HCT116 (cell line): Measurements from ENCODE around the gene CXXC5. TPM values are rescaled to one million over a fixed set of nuclear protein-coding genes. Genes with fewer than 3 reads are reported as not detected.
"Not testable (repeated sequence)": the region's sequence is repeated elsewhere in the genome, so short reads cannot be mapped to it uniquely, and the experiment has no call there.

Experiments used
- ATAC-seq: fragments of 200-7000 bp; cut with Tn5 transposase; 2 replicates; pipeline ENCODE4 v1.9.1; 2020; ENCODE audit warnings: mild to moderate bottlenecking, moderate library complexity
- BruUV-seq: library from RNA; stranded (reverse); fragments of 400-500 nt; replicated peaks from 2 replicates; lab custom pipeline; 2021; lab: Mats Ljungman, UMichigan
- CTCF ChIA-PET: fragments of 300-600 bp; sonication (Branson Sonifier 250); formaldehyde crosslinking; loops from one replicate; lab custom pipeline; 2021; ENCODE audit warnings: antibody characterized with exemption; lab: Charles Lee
- POLR2A ChIA-PET: fragments of 300-600, 350-600 bp; sonication (Branson Sonifier 250); formaldehyde crosslinking; loops from one replicate; lab custom pipeline; 2021; ENCODE audit warnings: antibody characterized with exemption; lab: Charles Lee
- RAD21 ChIA-PET, 2 experiments: fragments of 300-600 bp; sonication (Branson Sonifier 250); formaldehyde crosslinking; loops; one replicate each; lab custom pipeline; 2023; ENCODE audit warnings: low total read pairs in 2 of 2; ENCODE audit not compliant: uncharacterized antibody in 2 of 2, unreplicated experiment in 2 of 2, low non-redundant PET in 1 of 2; lab: Charles Lee
- DNase-seq: peaks from one replicate; pipeline ENCODE4 v3.0.0-alpha.2; 2010; ENCODE audit warnings: low read depth, low spot score
- H2AFZ ChIP-seq: fragments of 200-600 bp; shearing (Covaris generic), sonication (generic); 2 replicates; pipeline ENCODE4 v1.6.1; 2017; ENCODE audit warnings: low read depth, mixed run types, mixed read lengths, antibody characterized with exemption, low read length; ENCODE audit not compliant: poor library complexity, severe bottlenecking
- H3K27ac ChIP-seq: 2 replicates; pipeline ENCODE4 v1.5.1; 2012; ENCODE audit warnings: low read depth, low read length
- H3K27me3 ChIP-seq: fragments of 200-600 bp; sonication (generic); 2 replicates; pipeline ENCODE4 v1.6.1; 2016; ENCODE audit warnings: mixed run types, low read length, mixed read lengths; ENCODE audit not compliant: insufficient read depth
- H3K36me3 ChIP-seq, 2 experiments: fragments of 200-500 bp in 1 of 2; fragments of 200-600 bp in 1 of 2; sonication (Bioruptor generic) in 1 of 2; sonication (generic) in 1 of 2; 2 replicates each; pipeline versions ENCODE4 v1.5.1 to v1.6.1; 2014 to 2016; ENCODE audit warnings: low read length in 2 of 2, inconsistent platforms in 1 of 2, mixed read lengths in 1 of 2, mixed run types in 1 of 2; ENCODE audit not compliant: insufficient read depth in 2 of 2, control insufficient read depth in 1 of 2
- H3K4me1 ChIP-seq, 2 experiments: fragments of 200-600 bp in 1 of 2; sonication (generic) in 1 of 2; 2 replicates each; pipeline versions ENCODE4 v1.5.1 to v1.6.1; 2012 to 2017; ENCODE audit warnings: low read length in 2 of 2, inconsistent platforms in 1 of 2, mild to moderate bottlenecking in 1 of 2, mixed read lengths in 1 of 2, mixed run types in 1 of 2, moderate library complexity in 1 of 2; ENCODE audit not compliant: insufficient read depth in 2 of 2, control insufficient read depth in 1 of 2
- H3K4me2 ChIP-seq: fragments of 200-600 bp; sonication (generic); 2 replicates; pipeline ENCODE4 v1.6.1; 2017; ENCODE audit warnings: mixed run types, low read length, mixed read lengths
- H3K4me3 ChIP-seq, 2 experiments: fragments of 200-600 bp in 1 of 2; sonication (generic) in 1 of 2; replicated peaks in 1 of 2; 2 replicates each; pipeline ENCODE4 v1.5.1; 2011 to 2016; ENCODE audit warnings: low read length in 2 of 2, control low read depth in 1 of 2, low read depth in 1 of 2, mild to moderate bottlenecking in 1 of 2, mixed read lengths in 1 of 2, mixed run types in 1 of 2
- H3K79me2 ChIP-seq: fragments of 200-600 bp; sonication (generic); 2 replicates; pipeline ENCODE4 v1.6.1; 2017; ENCODE audit warnings: mild to moderate bottlenecking, mixed run types, low read length, moderate library complexity, mixed read lengths; ENCODE audit not compliant: insufficient read depth
- H3K9ac ChIP-seq: fragments of 200-600 bp; sonication (generic); 2 replicates; pipeline ENCODE4 v1.6.1; 2016; ENCODE audit warnings: low read length, mixed read lengths
- H3K9me2 ChIP-seq: fragments of 200-600 bp; sonication (generic), shearing (Covaris generic); 2 replicates; pipeline ENCODE4 v1.6.1; 2017; ENCODE audit warnings: mixed run types, mild to moderate bottlenecking, moderate library complexity; ENCODE audit not compliant: insufficient read depth
- H3K9me3 ChIP-seq, 2 experiments: fragments of 200-500 bp in 1 of 2; fragments of 200-600 bp in 1 of 2; sonication (Bioruptor generic) in 1 of 2; sonication (generic) in 1 of 2; 2 replicates each; pipeline ENCODE4 v1.6.1; 2014 to 2017; ENCODE audit warnings: low read length in 2 of 2, mixed read lengths in 2 of 2, inconsistent platforms in 1 of 2, low read depth in 1 of 2, mild to moderate bottlenecking in 1 of 2, mixed run types in 1 of 2, moderate library complexity in 1 of 2; ENCODE audit not compliant: control insufficient read depth in 1 of 2, insufficient read depth in 1 of 2
- H4K20me1 ChIP-seq: fragments of 200-600 bp; sonication (generic), shearing (Covaris generic); 2 replicates; pipeline ENCODE4 v1.6.1; 2017; ENCODE audit warnings: mixed run types, mild to moderate bottlenecking, moderate library complexity; ENCODE audit not compliant: insufficient read depth
- CTCF ChIP-seq, 3 experiments: fragments of 200-600 bp in 1 of 3; sonication (generic) in 1 of 3; IDR thresholded peaks in 2 of 3; conservative IDR thresholded peaks in 1 of 3; 2 replicates each; pipeline ENCODE4 v1.5.1; 2012 to 2017; ENCODE audit warnings: low read depth in 2 of 3, low read length in 2 of 3, antibody characterized with exemption in 1 of 3, borderline replicate concordance in 1 of 3, control low read depth in 1 of 3, mild to moderate bottlenecking in 1 of 3, mixed read lengths in 1 of 3, mixed run types in 1 of 3, moderate library complexity in 1 of 3; ENCODE audit not compliant: insufficient read depth in 1 of 3
- ELF1 ChIP-seq: IDR thresholded peaks from 2 replicates; pipeline ENCODE4 v1.6.1; 2012; ENCODE audit warnings: low read depth, borderline replicate concordance
- EZH2 ChIP-seq: fragments of 200-600 bp; sonication (generic); IDR thresholded peaks from 2 replicates; pipeline ENCODE4 v1.6.1; 2017; ENCODE audit warnings: antibody characterized with exemption, mixed run types
- EZH2phosphoT487 ChIP-seq: fragments of 200-600 bp; IDR thresholded peaks from 2 replicates; pipeline ENCODE4 v1.6.1; 2018; ENCODE audit warnings: antibody characterized with exemption, borderline replicate concordance
- MAX ChIP-seq: IDR thresholded peaks from 2 replicates; pipeline ENCODE4 v1.6.1; 2012
- POLR2AphosphoS5 ChIP-seq: IDR thresholded peaks from 2 replicates; pipeline ENCODE4 v1.6.1; 2011; ENCODE audit warnings: mild to moderate bottlenecking, low read depth, low read length, moderate library complexity
- RAD21 ChIP-seq: IDR thresholded peaks from 2 replicates; pipeline ENCODE4 v1.6.1; 2012; ENCODE audit warnings: low read depth, mild to moderate bottlenecking
- SP1 ChIP-seq: IDR thresholded peaks from 2 replicates; pipeline ENCODE4 v1.6.1; 2012; ENCODE audit warnings: low read depth
- SRF ChIP-seq: IDR thresholded peaks from 2 replicates; pipeline ENCODE4 v1.6.1; 2012; ENCODE audit warnings: low read depth
- YY1 ChIP-seq: IDR thresholded peaks from 2 replicates; pipeline ENCODE4 v1.6.1; 2011; ENCODE audit warnings: low read length, low read depth, moderate library complexity, mild to moderate bottlenecking; ENCODE audit not compliant: insufficient replicate concordance; ENCODE audit errors: extremely low read depth
- ZFX ChIP-seq: fragments of 450-650 bp; IDR thresholded peaks from 2 replicates; pipeline ENCODE4 v1.6.1; 2017
- ZNF274 ChIP-seq: fragments of 200-500 bp; sonication (Bioruptor generic); IDR thresholded peaks from 2 replicates; pipeline ENCODE4 v1.6.1; 2014; ENCODE audit warnings: mild to moderate bottlenecking, low read depth, low read length, inconsistent platforms
- intact Hi-C: fragments of 100-400 bp; cut with micrococcal nuclease; formaldehyde crosslinking; loops from 2 replicates; pipeline ENCODE4 v1.10.0; 2022
- total RNA-seq: library from RNA; stranded (reverse); gene quantifications from one replicate; pipeline ENCODE4 v1.2.1, GENCODE V29; 2021; ENCODE audit not compliant: unreplicated experiment
- TF ChIP-seq, protein P1 (sequence below): IDR thresholded peaks from 2 replicates; pipeline ENCODE4 v1.6.1; 2012

CXXC5 gene
- total RNA-seq, 1 experiment from 2014 or later: 43.1 TPM

GRCh38 chr5:139711906-139712224 is 63.7 kb downstream of the CXXC5 start:
- ChIA-PET POLR2A (no interaction called here), CTCF (interaction anchor here (1.7 to 1.8 kb wide), 2 partner anchors 53 to 64 kb away, joined by 3 to 4 read pairs; no protein-coding TSS in a partner anchor), RAD21 (no interaction called here)
- peak overlapping the region; percentile 98 for H3K4me2 ChIP-seq
- H3K9ac ChIP-seq: no peak overlapping the region
- ATAC-seq: no peak
- BruUV-seq: no TSS peak
- no peaks in the 10 kb centered on the region for H3K27me3 ChIP-seq
- H3K36me3 ChIP-seq: no peaks in the 10 kb centered on the region
- no peaks in the 10 kb centered on the region for H3K9me2 ChIP-seq
- H3K9me3 ChIP-seq: no peaks in the 10 kb centered on the region
- no peaks in the 10 kb centered on the region for H3K79me2 ChIP-seq
- peak overlapping the region; percentile 11 for H2AFZ ChIP-seq
- H3K4me1 ChIP-seq: peaks cover 30 to 40% of the 10 kb centered on the region in 2 experiments
- H3K27ac ChIP-seq: no peak overlapping the region
- TF ChIP-seq EZH2 (no peak), CTCF (IDR thresholded peaks at IDR 0.05 in 2 of 3, conservative IDR thresholded peaks at IDR 0.05 in 1 of 3; ENCODE audit: borderline replicate concordance in 1 of 3, insufficient read depth in 1 of 3, low read depth in 2 of 3, low read length in 2 of 3) (no peak), ELF1 (no peak), ZNF274 (no peak), SRF (no peak), YY1 (no peak), MAX (no peak)
- no peaks in the 10 kb centered on the region for H4K20me1 ChIP-seq
- H3K4me3 ChIP-seq: peak overlapping the region in 1 of 2 experiments; percentile 61; a peak in 1 of 4 replicates
- DNase-seq: no peak
- intact Hi-C loops: no loop called here

- peaks cover 29 to 38% of the 10 kb centered on the region in 2 experiments for H3K4me1 ChIP-seq
- no peaks in the 10 kb centered on the region for H3K9me2 ChIP-seq
- no peaks in the 10 kb centered on the region for H3K36me3 ChIP-seq
- POLR2A ChIA-PET: no interaction called here
- H3K27me3 ChIP-seq: no peaks in the 10 kb centered on the region
- BruUV-seq: no TSS peak
- no peak overlapping the region for H3K27ac ChIP-seq
- intact Hi-C loops: no loop called here
- no peaks in the 10 kb centered on the region for H3K79me2 ChIP-seq
- H3K9ac ChIP-seq: no peak overlapping the region
- H3K4me2 ChIP-seq: no peak overlapping the region
- RAD21 ChIA-PET: no interaction called here
- H3K4me3 ChIP-seq: no peak overlapping the region
- H3K9me3 ChIP-seq: no peaks in the 10 kb centered on the region
- H2AFZ ChIP-seq: no peak overlapping the region
- TF ChIP-seq EZH2phosphoT487 (no peak), RAD21 (no peak), POLR2AphosphoS5 (no peak), SP1 (no peak), ZNF274 (no peak), ZFX (no peak)
- TF ChIP-seq, protein P1, sequence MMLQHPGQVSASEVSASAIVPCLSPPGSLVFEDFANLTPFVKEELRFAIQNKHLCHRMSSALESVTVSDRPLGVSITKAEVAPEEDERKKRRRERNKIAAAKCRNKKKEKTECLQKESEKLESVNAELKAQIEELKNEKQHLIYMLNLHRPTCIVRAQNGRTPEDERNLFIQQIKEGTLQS: no peak
- no peak for ATAC-seq
- DNase-seq: no peak
- no peaks in the 10 kb centered on the region for H4K20me1 ChIP-seq
- CTCF ChIA-PET: no interaction called here
Observed at GRCh38 chr5:139712412-139712811, 64.3 kb downstream of the CXXC5 start.

GRCh38 chr5:139713898-139714297 is 65.7 kb downstream of the CXXC5 start:
- BruUV-seq, POLR2A ChIA-PET, H2AFZ ChIP-seq, H3K9me2 ChIP-seq, H4K20me1 ChIP-seq, H3K9ac ChIP-seq, DNase-seq, intact Hi-C loops, CTCF ChIA-PET, H3K4me3 ChIP-seq, H3K4me2 ChIP-seq, ATAC-seq, H3K36me3 ChIP-seq, H3K27me3 ChIP-seq, H3K9me3 ChIP-seq, H3K79me2 ChIP-seq, H3K27ac ChIP-seq, RAD21 ChIA-PET: not testable (repeated sequence)
- H3K4me1 ChIP-seq: peaks cover 14 to 29% of the 10 kb centered on the region in 2 experiments; a peak in 3 of 4 replicates
